Transverse colon (tissue), 3 donors: Measurements from ENCODE around the gene SF3B2.

Experiments
- CTCF ChIP-seq, 5 experiments: fragments of 200-600 bp in 3 of 5; fragments of 450-650 bp in 2 of 5; sonication (generic) in 3 of 5; IDR thresholded peaks; 1 replicate in 2 of 5; 2 replicates in 3 of 5; pipeline ENCODE4 v1.5.1; 2016 to 2017; ENCODE audit warnings: antibody characterized with exemption in 5 of 5, inconsistent platforms in 3 of 5, mild to moderate bottlenecking in 2 of 5, moderate library complexity in 1 of 5
- EP300 ChIP-seq: sonication (generic); formaldehyde crosslinking; IDR thresholded peaks from one replicate; pipeline ENCODE4 v1.6.1; 2017; ENCODE audit warnings: antibody characterized with exemption, low read depth
- POLR2A ChIP-seq: fragments of 450-650 bp; IDR thresholded peaks from one replicate; pipeline ENCODE4 v1.6.1; 2016; ENCODE audit warnings: antibody characterized with exemption, mild to moderate bottlenecking, moderate library complexity

- TF ChIP-seq POLR2A (no peak), CTCF (IDR thresholded peaks at IDR 0.05) (no peak), EP300 (no peak)
Observed at GRCh38 chr11:66017321-66017720, 34.8 kb upstream of the SF3B2 start.
